ENCODE results near the gene DES.

GRCh38 chr2:219462349-219462748 lies 44.2 kb downstream of the DES start:
- no peak for TF ChIP-seq CTCF (IDR thresholded peaks at IDR 0.05)
- TF ChIP-seq ZFX (IDR thresholded peaks at IDR 0.05; ENCODE audit: borderline replicate concordance) = no peak

Data from 22Rv1 (cell line).